ENCODE measurements around the gene BMP3.

DNA sequence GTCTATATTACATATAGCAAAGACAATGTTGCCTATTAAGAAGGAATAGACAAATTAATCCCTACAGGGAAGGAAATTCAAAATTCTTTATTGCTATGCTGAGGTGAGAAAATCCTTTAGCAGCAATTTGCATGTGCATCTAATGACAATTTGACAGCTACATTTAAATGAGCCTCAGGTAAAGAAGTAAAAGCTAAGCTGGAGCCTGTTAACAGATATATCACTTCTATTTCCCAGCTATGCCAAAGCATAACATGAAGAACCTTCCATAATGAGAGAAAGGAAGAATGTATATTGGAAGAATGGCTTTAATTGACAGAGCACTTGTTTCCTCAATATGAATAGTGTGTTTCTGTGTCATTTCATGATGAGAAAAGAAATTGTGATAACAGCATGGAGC, 71.6 kb downstream of the BMP3 start:
- TF ChIP-seq, protein P1, sequence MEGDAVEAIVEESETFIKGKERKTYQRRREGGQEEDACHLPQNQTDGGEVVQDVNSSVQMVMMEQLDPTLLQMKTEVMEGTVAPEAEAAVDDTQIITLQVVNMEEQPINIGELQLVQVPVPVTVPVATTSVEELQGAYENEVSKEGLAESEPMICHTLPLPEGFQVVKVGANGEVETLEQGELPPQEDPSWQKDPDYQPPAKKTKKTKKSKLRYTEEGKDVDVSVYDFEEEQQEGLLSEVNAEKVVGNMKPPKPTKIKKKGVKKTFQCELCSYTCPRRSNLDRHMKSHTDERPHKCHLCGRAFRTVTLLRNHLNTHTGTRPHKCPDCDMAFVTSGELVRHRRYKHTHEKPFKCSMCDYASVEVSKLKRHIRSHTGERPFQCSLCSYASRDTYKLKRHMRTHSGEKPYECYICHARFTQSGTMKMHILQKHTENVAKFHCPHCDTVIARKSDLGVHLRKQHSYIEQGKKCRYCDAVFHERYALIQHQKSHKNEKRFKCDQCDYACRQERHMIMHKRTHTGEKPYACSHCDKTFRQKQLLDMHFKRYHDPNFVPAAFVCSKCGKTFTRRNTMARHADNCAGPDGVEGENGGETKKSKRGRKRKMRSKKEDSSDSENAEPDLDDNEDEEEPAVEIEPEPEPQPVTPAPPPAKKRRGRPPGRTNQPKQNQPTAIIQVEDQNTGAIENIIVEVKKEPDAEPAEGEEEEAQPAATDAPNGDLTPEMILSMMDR (IDR thresholded peaks at IDR 0.05), result no peak
- TF ChIP-seq POLR2A (IDR thresholded peaks at IDR 0.05), result no peak

Data from esophagus squamous epithelium (tissue), 4 donors.